Activated CD4-positive, CD25-positive, alpha-beta regulatory T cell (primary cell): ENCODE data around the gene KRT75.
"Not testable (repeated sequence)": the region's sequence is repeated elsewhere in the genome, so short reads cannot be mapped to it uniquely, and the experiment has no call there.

Experiments
- DNase-seq, 4 experiments: peaks; one replicate each; lab custom pipeline; 2025; lab: John Stamatoyannopoulos, UW

Gene KRT75

DNA sequence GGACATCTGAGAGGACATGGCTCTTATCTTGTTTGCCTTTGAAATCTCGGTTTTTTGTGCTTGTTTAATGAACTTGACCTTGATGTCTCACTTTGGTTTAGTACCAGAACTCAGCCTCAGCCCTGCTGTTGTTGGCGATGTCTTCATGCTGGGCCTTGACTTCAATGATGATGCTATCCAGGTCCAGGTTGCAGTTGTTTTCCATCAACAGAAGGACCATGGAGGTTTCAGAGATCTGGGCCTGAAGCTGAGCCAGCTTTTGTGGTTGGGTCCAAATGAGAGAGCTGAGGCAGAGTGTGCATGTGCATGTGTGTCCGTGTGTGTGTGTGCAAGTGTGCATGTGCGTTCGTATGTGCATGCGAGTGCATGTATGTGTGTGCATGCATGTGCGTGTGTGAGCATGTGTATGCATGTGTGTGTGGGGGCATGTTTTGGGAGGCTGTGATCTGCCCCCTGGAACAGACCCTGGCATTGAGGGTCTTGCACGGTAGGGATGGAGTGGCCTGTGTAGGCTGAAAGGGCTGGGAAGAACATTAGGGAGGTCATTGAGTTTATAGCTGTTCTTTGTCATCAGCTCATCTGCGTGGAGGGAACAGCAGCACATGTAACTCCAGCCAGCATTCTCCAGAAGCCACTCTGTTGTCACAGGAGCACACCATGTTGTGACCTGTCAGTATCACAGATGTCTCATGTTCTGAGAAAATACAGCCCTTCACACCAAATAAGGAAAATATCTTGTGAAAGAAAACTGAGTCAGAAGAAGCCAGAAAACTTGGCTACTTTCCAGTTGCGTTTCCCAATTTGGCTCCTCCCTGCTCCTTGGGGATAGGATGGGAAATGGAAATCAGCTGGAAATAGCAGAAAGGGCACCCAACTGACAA lies 18.1 kb downstream of the KRT75 start:
- DNase-seq = no peak

DNA sequence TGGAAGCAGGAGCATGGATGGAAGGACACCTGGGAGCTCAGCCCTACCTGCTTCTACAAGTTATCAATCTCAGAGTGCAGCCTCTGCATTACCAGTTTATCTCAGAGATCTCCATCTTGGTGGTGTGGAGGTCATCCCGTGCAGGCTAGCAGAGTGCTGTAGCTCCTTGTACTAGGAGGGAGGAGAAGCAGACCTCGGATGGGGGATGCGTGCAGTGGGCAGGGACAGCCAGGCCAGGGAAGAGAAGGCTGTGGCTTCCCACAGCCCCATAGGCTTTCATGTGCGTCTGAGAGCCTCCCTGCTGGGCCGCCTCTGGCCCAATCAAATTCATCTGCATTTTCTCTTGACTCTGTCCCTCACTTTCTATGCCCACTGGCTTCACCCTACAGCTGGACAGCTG lies 19.2 kb downstream of the KRT75 start:
- no peak for DNase-seq

- DNase-seq = no peak
These were observed 20.3 kb downstream of the KRT75 start for GRCh38 chr12:52413782-52414345.

GRCh38 chr12:52413202-52413601 lies 21.0 kb downstream of the KRT75 start:
- no peak for DNase-seq

- DNase-seq = no peak
These were observed 22.4 kb downstream of the KRT75 start for GRCh38 chr12:52411815-52412214.

- DNase-seq = not testable (repeated sequence)
These were observed 23.5 kb downstream of the KRT75 start for GRCh38 chr12:52410589-52411248.

- DNase-seq = no peak
These were observed 26.3 kb downstream of the KRT75 start for GRCh38 chr12:52407918-52408317.

DNA sequence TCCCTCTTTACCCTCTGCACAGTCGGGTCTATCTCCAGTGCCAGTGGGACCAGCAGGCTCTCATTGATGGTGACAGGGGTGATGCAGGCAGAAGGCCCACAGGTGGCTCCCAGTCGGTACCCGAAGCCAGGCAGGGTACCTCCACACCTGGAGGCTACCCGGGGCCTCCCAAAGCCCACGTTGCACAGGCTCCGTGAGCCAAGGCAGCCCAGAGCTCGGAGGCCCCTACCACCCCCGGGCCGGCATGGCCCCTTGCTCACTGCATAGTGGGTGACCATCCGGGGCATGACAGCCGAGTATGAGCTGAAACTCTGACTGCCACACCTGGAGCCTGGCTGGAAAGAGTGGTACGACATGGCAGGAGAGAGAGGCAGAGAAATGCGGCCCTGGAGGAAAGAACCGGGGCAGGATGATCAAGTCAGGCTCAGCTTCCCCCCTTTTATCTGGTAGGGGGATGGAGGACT lies 28.2 kb downstream of the KRT75 start, which contains the start of gene KRT82:
KRT82 (minus strand) TSS at position 414 of the 464 bp plus-strand sequence; CDS start at position 356, 58 bp downstream.
- DNase-seq = no peak

DNA sequence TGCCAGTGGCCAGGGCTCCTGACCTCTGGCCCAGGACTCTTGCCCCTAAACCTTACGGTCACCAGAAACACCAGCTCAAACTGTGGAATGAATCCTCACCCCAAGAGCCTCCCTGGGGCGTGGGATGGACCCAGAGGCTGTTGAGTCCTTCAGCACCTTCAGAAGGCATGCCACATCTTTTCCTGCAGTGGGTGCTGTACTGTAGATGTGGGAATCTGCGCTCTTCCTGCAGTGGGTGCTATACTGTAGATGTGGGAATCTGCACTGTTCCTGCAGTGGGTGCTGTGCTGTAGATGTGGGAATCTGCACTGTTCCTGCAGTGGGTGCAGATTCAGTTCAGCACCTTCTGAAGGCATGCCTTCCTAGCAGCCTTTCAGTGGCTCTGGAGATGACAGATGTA lies 29.2 kb downstream of the KRT75 start:
- DNase-seq = no peak

- DNase-seq = no peak
These were observed 30.6 kb downstream of the KRT75 start for GRCh38 chr12:52403561-52403960.

- DNase-seq = no peak
These were observed 31.2 kb downstream of the KRT75 start for GRCh38 chr12:52402873-52403540.

DNA sequence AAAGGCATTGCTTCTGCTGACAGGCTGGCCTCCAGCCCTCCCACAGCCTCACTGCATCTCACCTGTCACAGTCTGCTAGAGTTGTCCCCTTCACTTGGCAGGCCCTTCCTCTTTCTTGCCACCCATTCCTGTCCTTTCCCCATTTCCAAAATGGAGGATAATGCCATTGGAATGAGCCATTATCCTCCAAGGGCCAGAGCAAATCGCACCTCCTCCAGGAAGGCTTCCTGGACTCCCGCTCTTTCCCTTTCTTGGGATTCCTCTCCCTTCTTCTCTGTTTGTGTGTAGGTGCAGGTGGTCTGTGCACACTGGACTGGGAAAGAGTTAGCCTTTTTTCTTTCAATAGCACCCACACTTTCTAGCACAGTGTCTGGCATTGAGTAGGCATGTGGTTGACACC lies 31.8 kb downstream of the KRT75 start:
- DNase-seq = no peak

DNA sequence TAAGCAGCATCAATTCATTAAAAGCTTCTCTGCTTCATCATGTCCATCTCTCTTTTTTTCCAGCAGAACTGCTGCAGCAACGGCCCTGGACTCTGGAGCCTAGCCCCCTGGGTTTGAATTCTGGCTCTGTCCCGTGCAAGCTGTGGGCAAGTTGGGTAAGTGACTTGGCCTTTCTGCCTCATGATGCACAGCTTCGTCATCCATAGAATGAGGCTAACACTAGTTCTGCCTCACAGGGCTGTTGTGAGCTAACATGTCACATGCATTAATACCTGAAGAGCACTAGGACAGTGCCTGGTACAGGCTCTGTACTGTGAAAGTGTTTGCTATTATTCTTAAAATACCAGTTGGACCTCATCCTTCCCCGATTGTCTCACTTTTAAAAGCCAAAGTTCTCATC lies 32.2 kb downstream of the KRT75 start:
- no peak for DNase-seq

- no peak for DNase-seq
These were observed 32.6 kb downstream of the KRT75 start for GRCh38 chr12:52401526-52401925.

- DNase-seq = no peak
These were observed 33.3 kb downstream of the KRT75 start for GRCh38 chr12:52400906-52401305.

GRCh38 chr12:52399756-52400155 lies 34.4 kb downstream of the KRT75 start:
- no peak for DNase-seq

DNA sequence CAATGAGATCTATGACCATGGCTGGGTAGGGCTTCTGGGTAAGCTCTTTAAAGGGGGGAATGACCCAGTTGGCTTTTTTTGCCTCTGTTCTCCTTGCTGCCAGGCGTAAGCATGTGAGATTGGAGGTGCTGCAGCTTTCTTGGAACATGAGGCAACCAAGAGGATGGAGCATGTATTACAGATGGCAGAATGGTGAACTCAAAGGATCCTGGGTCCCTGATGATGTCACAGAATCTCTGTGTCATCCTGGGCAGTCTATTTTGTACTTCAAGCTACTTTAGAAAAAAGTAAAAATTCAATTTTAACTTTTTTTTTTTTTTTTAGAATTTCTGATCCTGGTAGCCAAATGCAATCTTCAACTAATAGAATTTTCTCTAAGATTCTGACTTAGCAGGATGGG lies 36.0 kb downstream of the KRT75 start:
- no peak for DNase-seq

GRCh38 chr12:52396656-52397055 lies 37.5 kb downstream of the KRT75 start:
- DNase-seq = no peak

DNA sequence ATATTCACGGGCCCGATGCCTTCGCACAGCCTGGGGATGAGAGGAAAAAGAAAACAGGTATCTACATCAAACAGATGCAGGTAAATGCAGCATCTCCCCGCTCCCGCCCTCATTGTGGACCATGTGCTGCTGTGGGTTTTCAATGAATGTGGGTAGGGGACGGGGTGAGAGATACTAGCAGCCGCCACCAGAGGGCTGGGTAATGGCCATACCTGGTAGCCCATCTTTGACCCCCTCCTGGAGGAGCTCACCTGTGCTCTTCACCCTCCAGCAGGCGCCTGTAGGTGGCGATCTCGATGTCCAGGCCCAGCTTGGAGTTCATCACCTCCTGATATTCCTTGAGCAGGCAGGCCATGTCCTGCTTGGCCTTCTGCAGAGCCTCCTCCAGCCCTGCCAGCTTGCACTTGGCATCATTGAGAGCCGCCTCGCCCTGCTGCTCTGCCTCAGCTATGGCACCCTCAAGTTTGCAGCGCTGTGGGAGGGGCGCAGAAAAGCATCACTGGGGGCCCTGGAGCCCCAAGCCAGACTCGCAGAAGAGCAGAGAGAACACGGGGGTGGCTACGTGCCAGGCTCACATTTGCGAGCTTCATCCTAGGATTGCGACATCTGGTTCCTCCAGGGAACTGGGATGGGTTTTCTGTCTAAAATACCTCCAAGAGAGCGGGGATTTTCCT lies 38.3 kb downstream of the KRT75 start:
- DNase-seq = no peak

- no peak for DNase-seq
These were observed 39.2 kb downstream of the KRT75 start for GRCh38 chr12:52394836-52395405.

DNA sequence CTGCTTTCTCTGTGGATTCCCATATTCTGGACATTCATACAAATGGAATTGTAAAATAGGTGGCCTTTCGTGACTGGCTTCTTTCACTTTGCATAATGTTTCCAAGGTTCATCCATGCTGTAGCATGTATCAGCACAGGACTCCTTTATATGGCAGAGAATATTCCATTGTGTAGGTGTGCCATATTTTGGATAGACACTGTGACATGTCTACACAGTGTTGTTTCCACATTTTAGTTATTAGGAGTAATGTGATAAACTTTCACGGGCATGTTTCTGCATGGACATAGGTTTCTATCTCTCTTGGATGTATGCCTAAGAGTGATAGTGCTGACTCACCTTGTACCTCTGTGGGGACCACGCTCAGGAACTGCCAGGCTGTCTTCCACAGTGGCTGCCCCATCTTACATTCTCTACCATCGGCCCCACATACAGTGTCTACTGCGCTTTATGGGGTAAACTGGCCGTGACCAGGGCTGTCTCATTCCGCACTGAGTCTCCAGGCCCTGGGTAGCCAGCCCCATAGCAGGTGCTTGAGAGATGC lies 41.6 kb downstream of the KRT75 start:
- no peak for DNase-seq
